HG02840 (cell line): ENCODE data around the gene ARID3A.

Source experiments
- ATAC-seq: cut with Tn5 transposase; IDR thresholded peaks from one replicate; pipeline ENCODE4 v1.9.1; 2021; ENCODE audit warnings: mild to moderate bottlenecking, moderate library complexity, moderate number of reproducible peaks; ENCODE audit not compliant: unreplicated experiment, low FRiP score

Gene ARID3A

DNA sequence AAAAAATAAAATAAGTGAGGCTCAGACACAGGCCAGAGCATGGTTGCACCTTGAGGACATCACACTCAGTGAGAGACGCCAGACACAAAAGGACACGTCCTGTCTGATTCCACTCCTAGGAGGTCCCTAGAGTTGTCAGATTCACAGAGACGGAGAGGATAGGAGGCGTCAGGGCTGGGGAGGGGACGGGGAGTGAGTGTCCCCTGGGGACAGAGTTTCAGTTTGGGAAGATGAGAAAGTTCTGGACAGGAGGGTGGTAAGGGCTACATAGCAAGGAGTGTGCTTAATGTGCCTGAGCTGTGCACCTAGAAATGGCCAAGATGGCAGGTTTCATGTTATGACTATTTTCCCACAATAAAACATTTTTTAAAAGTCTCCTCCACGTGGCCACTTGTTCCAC is 72.2 kb downstream of the ARID3A start:
- ATAC-seq, result no peak

GRCh38 chr19:999379-999719 is 73.5 kb downstream of the ARID3A start:
- ATAC-seq, result no peak

DNA sequence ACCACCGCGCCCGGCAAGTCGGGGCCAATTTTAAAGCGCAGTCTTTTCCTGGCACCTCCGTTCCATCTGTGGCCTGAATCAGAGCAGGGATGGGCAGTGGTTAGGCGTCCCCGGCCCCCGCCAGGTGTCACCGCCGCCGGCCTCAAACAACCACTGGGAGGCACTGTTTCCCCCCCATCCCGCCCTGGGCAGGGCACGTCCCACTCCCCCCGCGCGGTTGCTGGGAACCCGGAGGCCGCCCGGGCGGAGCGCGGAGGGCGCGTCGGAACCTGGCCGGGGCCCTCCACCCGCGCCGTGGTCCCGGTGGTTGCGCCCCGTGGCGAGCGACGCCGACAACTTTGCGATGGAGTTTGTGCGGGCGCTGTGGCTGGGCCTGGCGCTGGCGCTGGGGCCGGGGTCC is 74.3 kb downstream of the ARID3A start, which contains the start of gene GRIN3B:
Gene GRIN3B (plus strand): TSS at position 325 of the 400 bp plus-strand sequence. CDS start 19 bp downstream, at position 344.
- ATAC-seq, result no peak

GRCh38 chr19:1000591-1001537 is 75.0 kb downstream of the ARID3A start:
- no peak for ATAC-seq

GRCh38 chr19:1001538-1002166 is 75.8 kb downstream of the ARID3A start:
- no peak for ATAC-seq

GRCh38 chr19:1002600-1002999 is 76.8 kb downstream of the ARID3A start:
- no peak for ATAC-seq

GRCh38 chr19:1003283-1003682 is 77.4 kb downstream of the ARID3A start:
- no peak for ATAC-seq

DNA sequence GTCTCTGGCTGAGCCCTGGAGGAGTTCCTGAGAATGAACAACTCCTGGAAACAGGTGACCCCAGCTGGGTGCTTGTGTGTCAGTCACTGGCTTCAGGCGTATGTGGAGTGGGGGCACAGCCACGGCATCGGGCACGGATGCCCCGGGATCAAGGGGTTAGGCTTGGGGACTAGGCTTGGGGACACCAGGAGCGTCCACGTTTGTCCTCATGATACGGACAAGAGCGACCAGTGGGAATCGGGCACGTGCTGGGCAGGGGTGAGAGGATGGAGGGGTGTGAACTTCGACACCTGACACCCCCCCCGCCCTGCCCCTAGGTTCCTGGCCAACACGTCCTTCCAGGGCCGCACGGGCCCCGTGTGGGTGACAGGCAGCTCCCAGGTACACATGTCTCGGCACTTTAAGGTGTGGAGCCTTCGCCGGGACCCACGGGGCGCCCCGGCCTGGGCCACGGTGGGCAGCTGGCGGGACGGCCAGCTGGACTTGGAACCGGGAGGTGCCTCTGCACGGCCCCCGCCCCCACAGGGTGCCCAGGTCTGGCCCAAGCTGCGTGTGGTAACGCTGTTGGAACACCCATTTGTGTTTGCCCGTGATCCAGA is 78.5 kb downstream of the ARID3A start:
- no peak for ATAC-seq

DNA sequence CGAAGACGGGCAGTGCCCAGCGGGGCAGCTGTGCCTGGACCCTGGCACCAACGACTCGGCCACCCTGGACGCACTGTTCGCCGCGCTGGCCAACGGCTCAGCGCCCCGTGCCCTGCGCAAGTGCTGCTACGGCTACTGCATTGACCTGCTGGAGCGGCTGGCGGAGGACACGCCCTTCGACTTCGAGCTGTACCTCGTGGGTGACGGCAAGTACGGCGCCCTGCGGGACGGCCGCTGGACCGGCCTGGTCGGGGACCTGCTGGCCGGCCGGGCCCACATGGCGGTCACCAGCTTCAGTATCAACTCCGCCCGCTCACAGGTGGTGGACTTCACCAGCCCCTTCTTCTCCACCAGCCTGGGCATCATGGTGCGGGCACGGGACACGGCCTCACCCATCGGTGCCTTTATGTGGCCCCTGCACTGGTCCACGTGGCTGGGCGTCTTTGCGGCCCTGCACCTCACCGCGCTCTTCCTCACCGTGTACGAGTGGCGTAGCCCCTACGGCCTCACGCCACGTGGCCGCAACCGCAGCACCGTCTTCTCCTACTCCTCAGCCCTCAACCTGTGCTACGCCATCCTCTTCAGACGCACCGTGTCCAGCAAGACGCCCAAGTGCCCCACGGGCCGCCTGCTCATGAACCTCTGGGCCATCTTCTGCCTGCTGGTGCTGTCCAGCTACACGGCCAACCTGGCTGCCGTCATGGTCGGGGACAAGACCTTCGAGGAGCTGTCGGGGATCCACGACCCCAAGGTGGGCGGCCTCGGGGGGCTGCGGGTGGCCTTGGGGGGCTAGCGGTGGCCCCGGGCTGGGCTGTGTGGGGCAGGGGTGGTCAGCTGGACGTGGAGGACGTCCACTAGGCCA is 79.2 kb downstream of the ARID3A start:
- ATAC-seq, result no peak

GRCh38 chr19:1006711-1007398 is 81.0 kb downstream of the ARID3A start:
- ATAC-seq, result no peak

DNA sequence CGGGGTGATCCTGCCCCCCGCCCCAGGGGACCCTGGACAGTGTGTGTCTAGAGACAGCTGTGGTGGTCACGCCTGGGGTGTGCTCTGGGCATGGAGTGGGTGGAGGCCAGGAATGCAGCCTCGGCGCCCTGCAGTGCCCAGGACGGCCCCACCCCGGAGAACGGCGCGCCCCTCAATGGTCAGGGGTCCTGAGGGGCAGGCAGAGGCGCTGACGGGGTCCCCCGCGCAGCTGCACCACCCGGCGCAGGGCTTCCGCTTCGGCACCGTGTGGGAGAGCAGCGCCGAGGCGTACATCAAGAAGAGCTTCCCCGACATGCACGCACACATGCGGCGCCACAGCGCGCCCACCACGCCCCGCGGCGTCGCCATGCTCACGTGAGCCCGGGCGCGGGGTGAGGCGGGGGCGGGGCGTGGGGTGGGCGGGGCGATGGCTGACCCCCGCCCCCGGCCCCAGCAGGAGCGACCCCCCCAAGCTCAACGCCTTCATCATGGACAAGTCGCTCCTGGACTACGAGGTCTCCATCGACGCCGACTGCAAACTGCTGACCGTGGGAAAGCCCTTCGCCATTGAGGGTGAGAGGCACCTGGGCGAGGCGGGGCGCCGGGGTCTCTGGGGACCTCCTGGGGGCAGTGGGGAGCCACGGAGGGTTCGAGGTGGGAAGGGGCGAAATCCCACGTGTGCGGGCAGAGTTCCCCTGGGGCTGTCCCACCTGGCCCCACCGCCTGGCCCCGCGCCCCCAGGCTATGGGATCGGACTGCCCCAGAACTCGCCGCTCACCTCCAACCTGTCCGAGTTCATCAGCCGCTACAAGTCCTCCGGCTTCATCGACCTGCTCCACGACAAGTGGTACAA is 81.8 kb downstream of the ARID3A start:
- ATAC-seq, result no peak

DNA sequence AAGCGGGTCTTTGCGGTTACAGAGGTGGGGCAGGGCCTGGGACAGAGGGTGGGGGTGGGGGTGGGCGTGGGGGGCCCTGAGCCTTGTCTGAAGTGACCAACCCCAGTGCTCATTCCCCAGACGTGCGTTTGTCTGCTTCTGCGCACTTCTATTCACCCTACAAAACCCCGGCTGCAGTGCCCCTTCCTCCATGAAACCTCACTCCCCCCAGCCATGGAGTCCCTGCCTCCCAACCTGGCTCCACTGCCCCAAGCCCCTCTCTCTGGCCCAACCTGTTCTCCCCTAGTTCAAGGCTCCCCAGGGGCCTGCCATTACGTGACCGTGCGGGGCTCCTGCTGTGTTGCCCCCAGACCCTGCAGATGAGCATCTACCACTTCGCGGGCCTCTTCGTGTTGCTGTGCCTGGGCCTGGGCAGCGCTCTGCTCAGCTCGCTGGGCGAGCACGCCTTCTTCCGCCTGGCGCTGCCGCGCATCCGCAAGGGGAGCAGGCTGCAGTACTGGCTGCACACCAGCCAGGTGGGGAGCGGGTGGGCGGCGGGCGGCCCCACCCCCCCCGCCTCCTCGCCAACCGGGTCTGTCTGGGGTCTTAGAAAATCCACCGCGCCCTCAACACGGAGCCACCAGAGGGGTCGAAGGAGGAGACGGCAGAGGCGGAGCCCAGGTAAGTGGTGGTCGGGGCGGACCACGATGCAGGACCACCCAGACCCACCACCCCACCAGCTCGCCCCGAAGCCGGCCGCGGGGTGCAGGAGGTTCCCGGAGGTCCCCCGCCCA is 82.6 kb downstream of the ARID3A start:
- ATAC-seq, result no peak

- ATAC-seq, result no peak
These were observed 83.5 kb downstream of the ARID3A start for GRCh38 chr19:1009041-1009980.

DNA sequence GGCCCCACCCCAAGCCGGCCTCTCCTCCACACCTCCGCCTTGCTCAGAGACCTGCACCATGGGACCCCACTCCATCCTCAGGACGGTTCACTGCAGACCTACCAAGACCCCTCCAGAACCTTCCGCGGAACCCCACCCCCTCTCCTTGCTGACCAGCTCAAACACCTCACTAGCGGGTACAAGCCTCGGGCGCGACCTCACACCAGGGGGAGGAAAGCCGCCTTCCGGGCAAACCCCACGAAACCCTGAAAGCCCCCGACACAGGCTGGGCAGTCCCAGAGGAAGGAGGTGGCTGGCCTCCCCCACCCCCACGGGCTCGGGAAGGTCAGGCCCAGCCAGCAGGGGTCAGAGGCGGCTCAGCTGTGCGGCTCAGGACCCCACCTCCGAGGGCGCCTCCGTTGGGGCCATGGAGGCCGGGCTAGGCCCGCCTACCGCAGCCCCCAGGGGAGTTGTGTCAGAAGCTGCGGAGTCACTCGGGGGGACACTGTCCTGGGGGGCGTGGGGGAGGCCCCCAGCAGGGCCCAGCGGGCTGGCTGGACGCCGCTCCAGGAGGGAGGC is 84.2 kb downstream of the ARID3A start:
- no peak for ATAC-seq

DNA sequence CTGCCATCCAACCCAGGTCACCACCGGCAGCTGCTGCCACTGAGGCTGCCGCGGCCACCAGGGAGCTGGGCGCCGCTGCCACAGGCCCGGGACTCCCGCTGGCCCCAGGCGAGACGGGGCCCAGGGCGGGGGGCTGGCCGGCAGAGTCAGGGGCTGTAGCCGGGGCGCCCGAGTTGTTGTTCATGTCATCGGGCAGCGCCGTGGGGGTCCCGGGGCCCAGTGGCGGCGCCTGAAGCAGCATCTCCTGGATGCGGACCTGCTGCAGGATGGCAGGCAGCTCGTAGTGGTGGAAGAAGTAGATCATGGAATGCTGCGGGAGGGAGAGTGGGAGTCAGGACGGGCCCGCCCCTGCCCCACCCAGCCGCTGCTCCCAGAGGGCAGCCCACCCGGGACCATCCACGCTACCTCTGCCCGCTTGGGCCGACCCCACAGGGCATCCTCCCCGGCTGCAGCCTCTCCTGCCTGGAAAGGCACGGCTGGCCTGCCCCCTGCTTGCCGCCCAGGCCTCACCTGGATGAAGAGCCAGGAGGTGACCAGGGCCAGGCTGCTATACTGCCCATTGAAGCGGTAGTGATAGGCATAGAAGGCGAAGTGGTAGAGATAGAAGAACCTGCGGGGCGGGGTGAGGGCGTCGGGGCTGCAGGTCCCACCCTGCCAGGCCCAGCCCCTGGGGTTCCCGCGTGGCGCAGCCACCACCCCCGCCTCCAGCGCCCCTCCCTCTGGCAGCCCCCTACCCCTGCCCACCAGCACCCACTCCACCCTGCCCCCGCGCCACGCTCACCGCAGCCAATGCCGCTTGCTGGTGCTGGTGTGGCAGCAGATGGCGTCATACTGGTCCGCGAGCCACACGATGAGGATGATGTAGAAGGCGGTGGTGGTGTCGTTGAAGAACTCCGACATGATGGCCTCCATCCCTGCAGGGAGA is 85.0 kb downstream of the ARID3A start:
- ATAC-seq, result no peak

DNA sequence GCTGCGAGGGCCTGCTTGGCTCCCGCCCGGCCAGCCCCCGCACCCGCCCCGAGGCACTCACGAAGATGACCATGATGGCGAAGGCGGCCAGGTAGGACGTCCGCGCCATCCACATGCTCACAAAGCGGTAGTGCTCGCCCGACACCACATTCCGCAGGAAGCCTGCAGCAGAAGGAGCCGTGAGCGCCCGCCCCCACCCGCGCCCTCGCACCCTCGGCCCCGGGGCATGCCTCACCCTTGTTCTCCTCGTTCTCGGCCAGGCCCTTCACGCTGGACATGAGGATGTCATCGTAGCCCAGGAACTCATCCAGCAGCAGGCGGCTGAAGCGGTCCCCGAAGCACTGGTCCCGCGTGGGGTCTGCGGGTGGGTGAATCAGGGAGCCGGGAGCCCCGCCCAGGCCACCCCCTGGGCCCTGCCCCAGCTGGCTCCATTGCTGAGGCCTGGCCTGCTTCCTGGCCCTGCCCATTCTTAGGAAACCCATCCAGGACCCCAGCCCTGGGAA is 86.0 kb downstream of the ARID3A start:
- ATAC-seq, result no peak
